Neural cell (in vitro differentiated cells): Measurements from ENCODE around the gene PSMB7.
"Not testable (repeated sequence)": the region's sequence is repeated elsewhere in the genome, so short reads cannot be mapped to it uniquely, and the experiment has no call there.

ENCODE experiments used
- EP300 ChIP-seq: fragments of 450-650 bp; conservative IDR thresholded peaks from 2 replicates; pipeline ENCODE4 v1.6.1; 2014; ENCODE audit warnings: antibody characterized with exemption, mild to moderate bottlenecking, moderate library complexity; ENCODE audit not compliant: poor library complexity, severe bottlenecking
- EZH2 ChIP-seq: fragments of 200-600, 300-800 bp; shearing (Covaris generic), sonication (generic); IDR thresholded peaks from 2 replicates; pipeline ENCODE4 v1.6.1; 2014; ENCODE audit warnings: antibody characterized with exemption, low read length, borderline replicate concordance, mild to moderate bottlenecking; ENCODE audit not compliant: insufficient read depth, poor library complexity, severe bottlenecking
- MXI1 ChIP-seq: fragments of 450-650 bp; conservative IDR thresholded peaks from 2 replicates; pipeline ENCODE4 v1.6.1; 2014; ENCODE audit warnings: antibody characterized with exemption, mild to moderate bottlenecking; ENCODE audit not compliant: poor library complexity, severe bottlenecking
- POLR2AphosphoS5 ChIP-seq: IDR thresholded peaks from 2 replicates; pipeline ENCODE4 v1.6.1; 2012
- RAD21 ChIP-seq: fragments of 450-650 bp; conservative IDR thresholded peaks from 2 replicates; pipeline ENCODE4 v1.6.1; 2014; ENCODE audit warnings: antibody characterized with exemption, mild to moderate bottlenecking, moderate library complexity
- SMC3 ChIP-seq: fragments of 450-650 bp; conservative IDR thresholded peaks from 2 replicates; pipeline ENCODE4 v1.6.1; 2014; ENCODE audit warnings: antibody characterized with exemption, mild to moderate bottlenecking, moderate library complexity; ENCODE audit not compliant: poor library complexity
- TAF1 ChIP-seq: IDR thresholded peaks from 2 replicates; pipeline ENCODE4 v1.6.1; 2012; ENCODE audit warnings: low read depth
- TF ChIP-seq, protein P1 (sequence below): fragments of 450-650 bp; IDR thresholded peaks from 2 replicates; pipeline ENCODE4 v1.5.1; 2014; ENCODE audit warnings: antibody characterized with exemption, mild to moderate bottlenecking, moderate library complexity; ENCODE audit not compliant: poor library complexity, severe bottlenecking
- TF ChIP-seq, protein P2 (sequence below): IDR thresholded peaks from 2 replicates; pipeline ENCODE4 v1.6.1; 2012; ENCODE audit warnings: borderline replicate concordance

DNA sequence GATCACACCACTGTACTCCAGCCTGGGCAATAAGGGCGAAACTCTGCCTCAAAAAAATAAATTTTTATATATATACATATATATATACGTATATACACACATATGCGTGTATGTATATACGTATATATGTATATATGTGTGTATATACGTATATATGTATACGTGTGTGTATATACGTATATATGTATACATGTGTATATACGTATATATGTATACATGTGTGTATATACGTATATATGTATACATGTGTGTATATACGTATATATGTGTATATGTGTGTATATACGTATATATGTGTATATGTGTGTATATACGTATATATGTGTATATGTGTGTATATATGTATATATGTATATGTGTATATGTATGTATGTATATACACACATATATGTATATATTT lies 10.5 kb upstream of the PSMB7 start:
- TF ChIP-seq, protein P1, sequence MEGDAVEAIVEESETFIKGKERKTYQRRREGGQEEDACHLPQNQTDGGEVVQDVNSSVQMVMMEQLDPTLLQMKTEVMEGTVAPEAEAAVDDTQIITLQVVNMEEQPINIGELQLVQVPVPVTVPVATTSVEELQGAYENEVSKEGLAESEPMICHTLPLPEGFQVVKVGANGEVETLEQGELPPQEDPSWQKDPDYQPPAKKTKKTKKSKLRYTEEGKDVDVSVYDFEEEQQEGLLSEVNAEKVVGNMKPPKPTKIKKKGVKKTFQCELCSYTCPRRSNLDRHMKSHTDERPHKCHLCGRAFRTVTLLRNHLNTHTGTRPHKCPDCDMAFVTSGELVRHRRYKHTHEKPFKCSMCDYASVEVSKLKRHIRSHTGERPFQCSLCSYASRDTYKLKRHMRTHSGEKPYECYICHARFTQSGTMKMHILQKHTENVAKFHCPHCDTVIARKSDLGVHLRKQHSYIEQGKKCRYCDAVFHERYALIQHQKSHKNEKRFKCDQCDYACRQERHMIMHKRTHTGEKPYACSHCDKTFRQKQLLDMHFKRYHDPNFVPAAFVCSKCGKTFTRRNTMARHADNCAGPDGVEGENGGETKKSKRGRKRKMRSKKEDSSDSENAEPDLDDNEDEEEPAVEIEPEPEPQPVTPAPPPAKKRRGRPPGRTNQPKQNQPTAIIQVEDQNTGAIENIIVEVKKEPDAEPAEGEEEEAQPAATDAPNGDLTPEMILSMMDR: not testable (repeated sequence)
- TF ChIP-seq EP300, MXI1, EZH2, RAD21, SMC3, POLR2AphosphoS5, TAF1: not testable (repeated sequence)
- TF ChIP-seq, protein P2, sequence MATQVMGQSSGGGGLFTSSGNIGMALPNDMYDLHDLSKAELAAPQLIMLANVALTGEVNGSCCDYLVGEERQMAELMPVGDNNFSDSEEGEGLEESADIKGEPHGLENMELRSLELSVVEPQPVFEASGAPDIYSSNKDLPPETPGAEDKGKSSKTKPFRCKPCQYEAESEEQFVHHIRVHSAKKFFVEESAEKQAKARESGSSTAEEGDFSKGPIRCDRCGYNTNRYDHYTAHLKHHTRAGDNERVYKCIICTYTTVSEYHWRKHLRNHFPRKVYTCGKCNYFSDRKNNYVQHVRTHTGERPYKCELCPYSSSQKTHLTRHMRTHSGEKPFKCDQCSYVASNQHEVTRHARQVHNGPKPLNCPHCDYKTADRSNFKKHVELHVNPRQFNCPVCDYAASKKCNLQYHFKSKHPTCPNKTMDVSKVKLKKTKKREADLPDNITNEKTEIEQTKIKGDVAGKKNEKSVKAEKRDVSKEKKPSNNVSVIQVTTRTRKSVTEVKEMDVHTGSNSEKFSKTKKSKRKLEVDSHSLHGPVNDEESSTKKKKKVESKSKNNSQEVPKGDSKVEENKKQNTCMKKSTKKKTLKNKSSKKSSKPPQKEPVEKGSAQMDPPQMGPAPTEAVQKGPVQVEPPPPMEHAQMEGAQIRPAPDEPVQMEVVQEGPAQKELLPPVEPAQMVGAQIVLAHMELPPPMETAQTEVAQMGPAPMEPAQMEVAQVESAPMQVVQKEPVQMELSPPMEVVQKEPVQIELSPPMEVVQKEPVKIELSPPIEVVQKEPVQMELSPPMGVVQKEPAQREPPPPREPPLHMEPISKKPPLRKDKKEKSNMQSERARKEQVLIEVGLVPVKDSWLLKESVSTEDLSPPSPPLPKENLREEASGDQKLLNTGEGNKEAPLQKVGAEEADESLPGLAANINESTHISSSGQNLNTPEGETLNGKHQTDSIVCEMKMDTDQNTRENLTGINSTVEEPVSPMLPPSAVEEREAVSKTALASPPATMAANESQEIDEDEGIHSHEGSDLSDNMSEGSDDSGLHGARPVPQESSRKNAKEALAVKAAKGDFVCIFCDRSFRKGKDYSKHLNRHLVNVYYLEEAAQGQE: not testable (repeated sequence)
